ENCODE data around the gene TSPO.

The TSPO gene

GRCh38 chr22:43201486-43202219, 50.3 kb downstream of the TSPO start:
- no peak for DNase-seq (ENCODE audit: low read depth in 2 of 2)

GRCh38 chr22:43202326-43202725, 51.0 kb downstream of the TSPO start:
- DNase-seq (ENCODE audit: low read depth in 2 of 2), result no peak

GRCh38 chr22:43202756-43203410, 51.5 kb downstream of the TSPO start:
- no peak for DNase-seq (ENCODE audit: low read depth in 2 of 2)

GRCh38 chr22:43203471-43203981, 52.2 kb downstream of the TSPO start:
- no peak for DNase-seq (ENCODE audit: low read depth in 2 of 2)

- no peak for DNase-seq (ENCODE audit: low read depth in 2 of 2)
Observed at GRCh38 chr22:43205261-43205691, 53.9 kb downstream of the TSPO start.

GRCh38 chr22:43205748-43206508, 54.6 kb downstream of the TSPO start:
- no peak for DNase-seq (ENCODE audit: low read depth in 2 of 2)

GRCh38 chr22:43206509-43207161, 55.3 kb downstream of the TSPO start:
- no peak for DNase-seq (ENCODE audit: low read depth in 2 of 2)

GRCh38 chr22:43207386-43207785, 56.0 kb downstream of the TSPO start:
- DNase-seq (ENCODE audit: low read depth in 2 of 2), result no peak

GRCh38 chr22:43207849-43208702, 56.7 kb downstream of the TSPO start:
- DNase-seq (ENCODE audit: low read depth in 2 of 2), result no peak

GRCh38 chr22:43208703-43209522, 57.6 kb downstream of the TSPO start:
- DNase-seq (ENCODE audit: low read depth in 2 of 2), result no peak

GRCh38 chr22:43209523-43209890, 58.1 kb downstream of the TSPO start:
- DNase-seq (ENCODE audit: low read depth in 2 of 2), result no peak

GRCh38 chr22:43209971-43210370, 58.6 kb downstream of the TSPO start:
- DNase-seq (ENCODE audit: low read depth in 2 of 2), result no peak

- DNase-seq (ENCODE audit: low read depth in 2 of 2), result no peak
Observed at GRCh38 chr22:43210631-43211515, 59.5 kb downstream of the TSPO start.

GRCh38 chr22:43211941-43212433, 60.6 kb downstream of the TSPO start:
- DNase-seq (ENCODE audit: low read depth in 2 of 2), result no peak

- no peak for DNase-seq (ENCODE audit: low read depth in 2 of 2)
Observed at GRCh38 chr22:43212434-43212952, 61.1 kb downstream of the TSPO start.
